GM12891 (cell line): ENCODE measurements around the gene ST14.

Source experiments
- POLR2A ChIP-seq: IDR thresholded peaks from 2 replicates; pipeline ENCODE4 v1.6.1; 2011; ENCODE audit warnings: low read depth, low read length, control low read depth
- POLR2AphosphoS5 ChIP-seq: IDR thresholded peaks from 2 replicates; pipeline ENCODE4 v1.6.1; 2011; ENCODE audit warnings: low read depth, low read length, control low read depth
- TAF1 ChIP-seq: IDR thresholded peaks from 2 replicates; pipeline ENCODE4 v1.6.1; 2011; ENCODE audit warnings: low read depth, low read length, control low read depth

DNA sequence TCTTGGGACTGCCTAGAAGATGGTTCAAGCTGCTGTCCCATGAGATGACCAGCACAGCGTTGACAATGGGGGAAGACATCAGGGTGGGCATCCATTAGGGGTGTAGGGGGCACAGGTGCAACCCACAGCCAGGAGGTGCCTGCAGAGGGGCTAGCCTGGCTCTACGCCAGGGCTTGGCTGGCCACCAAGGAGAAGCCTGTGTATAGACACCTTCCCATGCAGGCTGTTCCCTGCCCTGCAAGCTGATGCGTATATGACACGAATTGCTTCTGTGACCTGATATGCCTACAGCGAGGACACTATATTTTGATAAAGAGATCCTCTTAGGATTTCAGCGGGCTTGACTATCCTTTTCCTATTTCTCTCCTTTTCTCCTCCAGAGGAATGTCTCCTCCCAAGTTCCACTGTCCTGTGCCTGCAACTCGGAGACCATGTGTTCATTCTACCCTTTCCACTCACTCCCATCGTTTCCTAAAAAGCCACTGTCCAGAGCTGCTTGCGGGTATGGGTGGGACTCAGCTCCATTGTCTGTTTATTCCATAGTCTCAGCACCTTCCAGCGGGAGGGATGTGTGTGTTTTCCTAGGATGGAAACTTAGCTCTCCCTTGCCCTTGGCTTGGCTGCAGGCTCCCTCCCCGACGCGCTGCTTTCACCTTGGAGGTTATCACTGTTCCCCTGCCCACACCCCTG is 56.1 kb downstream of the ST14 start:
- TF ChIP-seq POLR2A (no peak), POLR2AphosphoS5 (no peak), TAF1 (no peak)
